Heart left ventricle (tissue), 13 donors: ENCODE data around the gene COQ5.

Experiments
- POLR2A ChIP-seq, 2 donors: fragments of 450-650 bp; IDR thresholded peaks; one replicate each; pipeline ENCODE4 v1.6.1; 2017; ENCODE audit warnings: antibody characterized with exemption in 2 of 2, mild to moderate bottlenecking in 2 of 2, moderate library complexity in 2 of 2
- TF ChIP-seq, protein P1 (sequence below), 12 donors: fragments of 200-600 bp; sonication (generic) in 4 of 12; IDR thresholded peaks; one replicate each; pipeline versions ENCODE4 v1.5.0 to v1.8.0; 2018 to 2022; ENCODE audit warnings: antibody characterized with exemption in 12 of 12, mild to moderate bottlenecking in 5 of 12
- donor health status: ischemic (EF 13 %, LVEDD 7.1; RV severe dilation, severe dysfunction).
- donor health status: DM: no; HTN: yes; CAD: no.
- donor health status: DM: no; HTN: no; CAD: no.
- donor health status: ischemic (EF 25% LVEDD 6.9; RV normal size, moderate dysfunction).
- donor health status: ischemic (EF 25% LVEDD 5.7; RV mildly dilated, moderate dysfunction).
- donor health status: ischemic (EF 35%, LVEDD 5.7; RV mildly dilated, moderate dysfunction).
- donor health status: nonischemic (EF 11% LVEDD 7.7; RV severe dilation, severe dysfunction).
- donor health status: DM: yes; HTN: yes; CAD: no.
- donor health status: PGD.
- donor health status: ischemic (EF 29% LVEDD 5.4; RV normal size, mild dysfunction).
- donor health status: nonischemic (EF 23%, LVEDD 6.1; RV moderate dilation, normal function).

DNA sequence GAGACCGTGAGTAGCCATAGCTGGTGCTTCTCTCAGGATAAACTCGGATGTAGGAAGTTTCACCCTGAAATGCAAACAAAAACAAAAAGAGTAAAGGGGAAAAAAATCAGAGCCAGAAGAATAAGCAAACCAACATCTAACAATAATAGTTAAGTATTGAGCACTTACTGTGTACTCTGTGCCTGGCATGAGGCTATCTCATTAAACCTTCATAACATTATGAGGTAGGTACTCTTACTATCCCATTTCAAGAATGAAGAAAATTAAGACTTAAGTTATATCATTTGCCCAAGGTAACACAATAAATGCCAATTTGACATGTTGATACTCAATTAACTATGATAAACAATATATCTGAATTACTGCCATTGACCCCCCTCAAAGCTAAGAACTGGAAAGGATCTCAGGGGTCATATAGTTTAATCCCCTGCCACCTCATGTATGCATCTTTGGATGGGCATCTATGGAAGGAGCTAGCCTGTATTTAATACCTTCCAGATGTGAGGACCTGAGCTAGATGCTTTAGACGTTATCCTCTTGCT lies 66.8 kb downstream of the COQ5 start:
- TF ChIP-seq, protein P1, sequence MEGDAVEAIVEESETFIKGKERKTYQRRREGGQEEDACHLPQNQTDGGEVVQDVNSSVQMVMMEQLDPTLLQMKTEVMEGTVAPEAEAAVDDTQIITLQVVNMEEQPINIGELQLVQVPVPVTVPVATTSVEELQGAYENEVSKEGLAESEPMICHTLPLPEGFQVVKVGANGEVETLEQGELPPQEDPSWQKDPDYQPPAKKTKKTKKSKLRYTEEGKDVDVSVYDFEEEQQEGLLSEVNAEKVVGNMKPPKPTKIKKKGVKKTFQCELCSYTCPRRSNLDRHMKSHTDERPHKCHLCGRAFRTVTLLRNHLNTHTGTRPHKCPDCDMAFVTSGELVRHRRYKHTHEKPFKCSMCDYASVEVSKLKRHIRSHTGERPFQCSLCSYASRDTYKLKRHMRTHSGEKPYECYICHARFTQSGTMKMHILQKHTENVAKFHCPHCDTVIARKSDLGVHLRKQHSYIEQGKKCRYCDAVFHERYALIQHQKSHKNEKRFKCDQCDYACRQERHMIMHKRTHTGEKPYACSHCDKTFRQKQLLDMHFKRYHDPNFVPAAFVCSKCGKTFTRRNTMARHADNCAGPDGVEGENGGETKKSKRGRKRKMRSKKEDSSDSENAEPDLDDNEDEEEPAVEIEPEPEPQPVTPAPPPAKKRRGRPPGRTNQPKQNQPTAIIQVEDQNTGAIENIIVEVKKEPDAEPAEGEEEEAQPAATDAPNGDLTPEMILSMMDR (IDR thresholded peaks at IDR 0.05): no peak
- no peak for TF ChIP-seq POLR2A (IDR thresholded peaks at IDR 0.05)
